Subcutaneous abdominal adipose tissue (tissue), 5 donors: ENCODE measurements around the gene AHI1.

Experiments
- H3K27ac ChIP-seq: one replicate; pipeline ENCODE4 v1.7.0; 2013; ENCODE audit warnings: low read depth, mild to moderate bottlenecking, inconsistent platforms, low read length, moderate library complexity
- H3K27me3 ChIP-seq, 5 donors: one replicate each; pipeline ENCODE4 v1.7.0; 2013; ENCODE audit warnings: low read length in 5 of 5, inconsistent platforms in 1 of 5; ENCODE audit not compliant: control insufficient read depth in 5 of 5, insufficient read depth in 4 of 5
- H3K36me3 ChIP-seq, 5 donors: one replicate each; pipeline ENCODE4 v1.7.0; 2013; ENCODE audit warnings: low read length in 5 of 5; ENCODE audit not compliant: control insufficient read depth in 5 of 5, insufficient read depth in 5 of 5
- H3K4me1 ChIP-seq, 5 donors: one replicate each; pipeline ENCODE4 v1.7.0; 2013; ENCODE audit warnings: low read length in 5 of 5, mild to moderate bottlenecking in 3 of 5, moderate library complexity in 1 of 5; ENCODE audit not compliant: control insufficient read depth in 5 of 5, insufficient read depth in 5 of 5
- H3K4me3 ChIP-seq, 5 donors: one replicate each; pipeline ENCODE4 v1.7.0; 2013; ENCODE audit warnings: low read length in 5 of 5, low read depth in 1 of 5
- H3K9ac ChIP-seq, 5 donors: one replicate each; pipeline ENCODE4 v1.7.0; 2013; ENCODE audit warnings: low read length in 5 of 5, mild to moderate bottlenecking in 4 of 5, moderate library complexity in 3 of 5
- H3K9me3 ChIP-seq, 5 donors: one replicate each; pipeline ENCODE4 v1.7.0; 2013; ENCODE audit warnings: low read length in 5 of 5; ENCODE audit not compliant: control insufficient read depth in 5 of 5
- donor health status: healthy.
- donor health status: healthy.
- donor health status: healthy.
- donor health status: healthy.
- donor health status: healthy.

The AHI1 gene

GRCh38 chr6:135325624-135326424, 171.7 kb downstream of the AHI1 start:
- H3K9me3 ChIP-seq: no peaks in the 10 kb centered on the region
- no peak overlapping the region for H3K9ac ChIP-seq
- no peak overlapping the region for H3K27ac ChIP-seq
- no peaks in the 10 kb centered on the region for H3K4me1 ChIP-seq
- peaks cover 0 to 4% (median 0%) of the 10 kb centered on the region in 5 donors for H3K36me3 ChIP-seq
- no peaks in the 10 kb centered on the region for H3K27me3 ChIP-seq
- no peak overlapping the region for H3K4me3 ChIP-seq

GRCh38 chr6:135324531-135324930, 173.0 kb downstream of the AHI1 start:
- H3K36me3 ChIP-seq: peaks cover 0 to 4% (median 0%) of the 10 kb centered on the region in 5 donors
- H3K27ac ChIP-seq: no peak overlapping the region
- no peaks in the 10 kb centered on the region for H3K4me1 ChIP-seq
- H3K9me3 ChIP-seq: no peaks in the 10 kb centered on the region
- H3K27me3 ChIP-seq: no peaks in the 10 kb centered on the region
- no peak overlapping the region for H3K9ac ChIP-seq
- no peak overlapping the region for H3K4me3 ChIP-seq

GRCh38 chr6:135323979-135324378, 173.6 kb downstream of the AHI1 start:
- Histone ChIP-seq H3K4me1 (no peaks in the 10 kb centered on the region), H3K27me3 (no peaks in the 10 kb centered on the region), H3K9me3 (no peaks in the 10 kb centered on the region), H3K36me3 (peaks cover 0 to 4% (median 0%) of the 10 kb centered on the region in 5 donors), H3K9ac (no peak overlapping the region), H3K4me3 (no peak overlapping the region), H3K27ac (no peak overlapping the region)

- H3K27me3 ChIP-seq: no peaks in the 10 kb centered on the region
- H3K9me3 ChIP-seq: no peaks in the 10 kb centered on the region
- H3K27ac ChIP-seq: no peak overlapping the region
- H3K4me3 ChIP-seq: no peak overlapping the region
- H3K9ac ChIP-seq: no peak overlapping the region
- H3K4me1 ChIP-seq: no peaks in the 10 kb centered on the region
- H3K36me3 ChIP-seq: peaks cover 0 to 4% (median under 1%) of the 10 kb centered on the region in 5 donors
These were observed 174.3 kb downstream of the AHI1 start for GRCh38 chr6:135323202-135323668.

- H3K4me3 ChIP-seq: no peak overlapping the region
- H3K27ac ChIP-seq: no peak overlapping the region
- no peak overlapping the region for H3K9ac ChIP-seq
- no peaks in the 10 kb centered on the region for H3K4me1 ChIP-seq
- H3K9me3 ChIP-seq: no peaks in the 10 kb centered on the region
- H3K27me3 ChIP-seq: no peaks in the 10 kb centered on the region
- H3K36me3 ChIP-seq: peaks cover 0 to 10% (median 3%) of the 10 kb centered on the region in 5 donors
These were observed 174.9 kb downstream of the AHI1 start for GRCh38 chr6:135322427-135323201.

GRCh38 chr6:135320721-135321621, 176.6 kb downstream of the AHI1 start:
- H3K36me3 ChIP-seq: peaks cover 0 to 10% (median 4%) of the 10 kb centered on the region in 5 donors
- H3K27me3 ChIP-seq: no peaks in the 10 kb centered on the region
- H3K9me3 ChIP-seq: no peaks in the 10 kb centered on the region
- no peak overlapping the region for H3K4me3 ChIP-seq
- no peak overlapping the region for H3K9ac ChIP-seq
- H3K4me1 ChIP-seq: no peaks in the 10 kb centered on the region
- no peak overlapping the region for H3K27ac ChIP-seq

- Histone ChIP-seq H3K9me3 (no peaks in the 10 kb centered on the region), H3K36me3 (peaks cover 0 to 16% (median 10%) of the 10 kb centered on the region in 5 donors), H3K4me3 (no peak overlapping the region), H3K27ac (no peak overlapping the region), H3K9ac (no peak overlapping the region), H3K27me3 (no peaks in the 10 kb centered on the region), H3K4me1 (no peaks in the 10 kb centered on the region)
These were observed 177.7 kb downstream of the AHI1 start for GRCh38 chr6:135319819-135320218.

GRCh38 chr6:135318738-135319469, 178.6 kb downstream of the AHI1 start:
- Histone ChIP-seq H3K27ac (no peak overlapping the region), H3K36me3 (peaks cover 0 to 25% (median 10%) of the 10 kb centered on the region in 5 donors), H3K9me3 (no peaks in the 10 kb centered on the region), H3K4me3 (no peak overlapping the region), H3K27me3 (no peaks in the 10 kb centered on the region), H3K9ac (no peak overlapping the region), H3K4me1 (no peaks in the 10 kb centered on the region)

- no peak overlapping the region for H3K9ac ChIP-seq
- peaks cover 0 to 30% (median 10%) of the 10 kb centered on the region in 5 donors for H3K36me3 ChIP-seq
- no peaks in the 10 kb centered on the region for H3K9me3 ChIP-seq
- H3K27ac ChIP-seq: no peak overlapping the region
- no peaks in the 10 kb centered on the region for H3K27me3 ChIP-seq
- H3K4me1 ChIP-seq: no peaks in the 10 kb centered on the region
- no peak overlapping the region for H3K4me3 ChIP-seq
These were observed 183.0 kb downstream of the AHI1 start for GRCh38 chr6:135314543-135314942.
